Dermis blood vessel endothelial cell (primary cell): ENCODE results near the gene RUNX1. TPM values are rescaled to one million over a fixed set of nuclear protein-coding genes. Genes with fewer than 3 reads are reported as not detected.

ENCODE experiments used
- DNase-seq: peaks from one replicate; pipeline ENCODE4 v3.0.0; 2010
- total RNA-seq: library from RNA; depleted of rRNA; stranded (reverse); fragments of >200 nt; gene quantifications from 2 replicates; pipeline ENCODE4 v1.2.3, GENCODE V29; 2014

The RUNX1 gene
- total RNA-seq, 1 donor from 2014 or later, result 1.7 TPM

DNA sequence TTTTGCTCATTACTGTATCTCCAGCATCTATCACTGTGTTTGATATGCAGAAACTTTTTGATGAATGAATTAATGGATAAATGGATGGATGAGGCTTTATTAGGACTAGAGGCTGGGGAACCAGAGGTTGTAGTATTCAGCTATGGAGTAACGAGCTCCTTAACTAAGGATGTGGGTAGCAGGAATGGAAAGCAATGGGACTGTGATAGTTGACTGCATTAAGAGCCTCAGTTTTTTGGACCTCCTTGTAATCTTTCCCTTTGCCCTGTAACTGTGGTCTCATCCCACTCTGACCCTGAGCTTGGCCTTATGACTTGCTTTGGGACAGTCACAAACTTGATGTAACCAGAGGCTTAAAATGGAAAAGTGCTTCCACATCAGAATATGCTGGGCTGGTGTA, 9.0 kb upstream of the RUNX1 start:
- no peak for DNase-seq

DNA sequence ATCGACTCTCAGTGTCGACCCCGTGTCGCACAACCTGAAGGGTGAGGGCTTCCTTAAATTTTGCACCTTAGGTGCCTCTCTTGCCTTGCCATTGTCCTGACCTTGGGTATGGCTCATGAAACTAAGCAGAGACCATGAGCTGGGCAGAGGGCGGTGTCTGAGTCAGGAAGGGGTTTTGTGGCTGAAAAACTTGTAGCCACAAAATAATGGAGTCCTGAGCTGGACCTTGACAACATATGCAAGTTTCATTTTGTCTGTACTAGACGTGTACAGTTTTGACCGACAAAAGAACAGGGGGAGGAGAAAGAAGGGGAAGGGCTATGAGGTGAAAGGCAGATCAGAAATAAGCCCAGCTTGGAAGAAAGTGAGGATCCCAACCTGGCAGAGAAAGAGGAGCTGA, 8.3 kb upstream of the RUNX1 start:
- no peak for DNase-seq

DNA sequence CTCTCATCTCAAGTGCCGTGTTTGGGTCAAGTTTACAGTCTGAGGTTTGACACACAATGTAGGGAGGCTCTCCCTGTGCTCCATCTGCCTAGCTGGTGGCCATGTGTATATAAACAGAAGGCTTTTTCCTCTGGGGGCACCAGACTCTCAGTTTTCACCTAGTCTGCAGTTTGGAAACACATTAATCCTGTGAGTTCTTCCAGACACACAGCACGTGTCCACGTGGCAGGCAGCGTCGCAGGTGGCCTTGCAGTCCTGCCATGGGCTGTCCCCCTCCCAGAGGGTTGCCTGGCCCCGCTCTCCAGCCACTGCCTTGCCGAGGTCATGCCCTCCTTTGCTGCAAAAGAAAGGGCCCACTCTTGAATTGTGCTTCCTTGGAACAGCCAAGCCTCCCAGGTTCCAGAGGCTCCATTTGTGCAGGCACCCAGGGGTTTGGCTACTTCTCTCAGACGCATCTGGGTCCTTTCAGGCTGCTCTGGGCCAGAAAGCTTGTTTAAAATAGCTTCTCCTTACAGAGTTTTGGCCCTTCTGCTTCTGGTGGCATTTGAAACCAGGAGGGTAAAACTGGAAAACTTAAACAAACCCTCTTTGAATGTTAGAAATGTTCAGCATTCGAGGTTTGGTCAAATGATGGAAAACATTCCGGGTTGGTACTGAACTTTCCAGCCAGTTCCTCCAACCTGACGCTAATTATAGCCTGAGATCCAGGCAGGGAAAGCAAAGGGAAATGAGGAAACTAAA, 4.4 kb upstream of the RUNX1 start:
- no peak for DNase-seq

DNA sequence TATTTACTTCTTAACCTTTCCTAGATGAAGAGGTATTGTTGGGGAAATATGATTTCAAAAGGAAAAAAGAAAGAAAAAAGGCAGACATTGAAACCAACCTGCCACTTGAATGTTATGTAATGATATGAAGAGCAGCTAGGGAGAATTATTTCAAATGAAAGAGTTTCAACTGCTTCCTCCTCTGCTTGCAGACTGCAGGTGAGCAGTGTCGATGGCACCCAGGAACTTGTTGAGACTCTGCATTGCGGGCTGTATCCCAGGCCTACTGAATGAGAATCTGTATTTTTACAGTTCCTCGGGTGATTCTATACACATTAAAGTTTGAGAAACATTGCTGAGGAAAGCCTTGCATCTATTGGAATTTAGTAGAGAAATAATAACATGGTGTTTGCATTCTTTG, 3.7 kb upstream of the RUNX1 start:
- no peak for DNase-seq

DNA sequence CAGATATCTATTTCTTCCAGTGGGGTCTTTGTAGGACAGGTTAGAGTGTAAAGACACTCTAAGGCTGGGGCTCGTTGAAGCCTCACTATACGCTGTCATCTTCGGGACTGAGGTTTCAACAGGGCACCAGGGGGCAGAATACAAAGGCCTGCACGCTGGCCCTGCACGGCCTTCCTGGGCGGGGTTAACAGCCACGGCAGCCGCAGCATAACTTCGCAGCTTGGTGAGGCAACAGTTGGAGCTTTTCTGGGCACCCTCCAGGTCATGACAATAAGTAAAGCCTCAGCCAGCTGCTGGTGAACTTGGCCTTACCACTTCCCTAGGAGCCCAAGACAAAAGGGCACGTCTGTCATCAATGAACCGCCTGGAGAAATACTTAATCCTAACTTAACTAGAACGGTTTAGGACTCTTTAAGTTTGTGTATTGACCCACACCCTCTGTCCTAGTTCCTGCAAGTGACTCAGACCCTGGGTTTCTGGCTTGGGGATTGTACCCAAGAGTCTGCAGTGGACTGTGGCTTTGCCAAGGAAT, 2.3 kb upstream of the RUNX1 start:
- DNase-seq, result peak; percentile 82

DNA sequence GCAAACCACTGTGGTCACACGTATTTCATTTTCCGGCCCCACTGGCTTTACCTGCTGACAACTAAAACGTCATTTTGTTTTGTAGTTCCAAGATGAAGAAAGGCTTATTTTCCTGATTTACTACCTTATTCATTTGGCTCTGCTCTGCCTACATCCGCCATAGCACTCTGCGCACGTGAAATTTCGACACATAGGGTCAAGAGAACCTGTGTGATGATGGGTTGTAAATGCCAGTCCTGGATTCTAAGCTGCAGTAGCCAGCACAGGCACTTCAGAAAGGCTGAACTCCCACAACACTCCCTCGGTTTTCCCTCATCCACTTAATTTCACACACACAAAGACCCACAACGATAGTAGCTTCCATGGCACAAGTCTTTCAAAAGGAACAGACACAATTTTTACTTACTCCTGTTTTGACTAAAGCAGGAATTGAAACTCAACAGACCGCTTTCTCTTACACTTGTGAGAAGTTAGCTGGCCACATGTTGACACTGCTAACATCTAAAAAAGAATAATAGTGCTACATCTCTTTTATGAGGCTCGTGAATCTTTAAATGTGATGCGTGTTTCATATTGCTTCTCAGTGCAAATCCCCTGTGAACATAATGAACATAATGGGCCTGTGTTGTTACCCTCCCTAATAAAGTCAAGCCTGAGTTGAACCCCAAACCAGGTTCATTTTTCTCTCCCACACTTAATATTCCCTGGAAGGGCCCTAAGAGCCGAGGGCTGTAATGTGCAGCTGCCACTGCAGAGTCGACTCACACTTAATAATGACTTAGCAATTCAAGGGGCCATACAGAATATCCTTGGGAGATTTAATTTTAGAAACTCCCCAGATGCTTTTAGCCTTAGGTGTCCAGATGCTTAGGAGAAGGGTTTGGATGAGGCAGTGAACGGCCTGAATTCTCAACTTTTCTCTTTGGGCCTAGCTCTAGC, 1.5 kb upstream of the RUNX1 start:
- DNase-seq, result no peak

DNA sequence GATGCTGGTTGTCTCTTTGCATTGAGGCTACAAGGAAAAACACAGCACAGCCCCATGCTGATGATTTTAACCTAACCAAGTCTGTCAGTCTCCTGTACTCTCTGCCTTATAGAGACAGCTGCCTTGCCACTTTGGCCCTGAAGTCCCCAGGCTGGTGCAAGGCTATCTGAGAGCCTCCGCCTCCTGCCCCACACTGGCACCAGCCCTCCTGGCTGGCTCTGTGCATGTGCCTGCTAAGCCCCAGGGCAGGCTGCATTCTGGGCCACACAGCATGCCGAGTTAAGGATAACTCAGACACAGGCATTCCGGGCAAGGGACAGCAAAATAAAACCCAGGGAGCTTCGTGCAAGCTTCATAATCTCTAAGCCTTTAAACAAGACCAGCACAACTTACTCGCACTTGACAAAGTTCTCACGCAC, 910 bp downstream of the RUNX1 start:
- no peak for DNase-seq

DNA sequence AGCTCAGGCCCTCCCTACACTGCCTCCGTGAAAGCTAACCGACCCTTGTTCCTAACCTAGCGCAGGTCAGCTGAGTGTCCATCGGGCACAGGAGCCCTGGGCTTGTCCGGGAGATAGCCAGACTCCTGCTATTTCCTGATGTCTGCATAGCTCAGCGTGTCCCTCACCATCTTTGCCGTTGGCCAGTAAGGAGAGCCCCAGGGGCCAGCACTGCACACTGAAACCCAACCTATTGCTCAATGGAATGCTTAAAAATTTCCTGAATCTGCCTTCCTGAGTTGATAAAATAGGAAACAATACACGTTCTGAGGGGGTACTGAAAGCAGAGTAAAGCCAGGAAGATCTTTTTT, 2.2 kb downstream of the RUNX1 start:
- no peak for DNase-seq

DNA sequence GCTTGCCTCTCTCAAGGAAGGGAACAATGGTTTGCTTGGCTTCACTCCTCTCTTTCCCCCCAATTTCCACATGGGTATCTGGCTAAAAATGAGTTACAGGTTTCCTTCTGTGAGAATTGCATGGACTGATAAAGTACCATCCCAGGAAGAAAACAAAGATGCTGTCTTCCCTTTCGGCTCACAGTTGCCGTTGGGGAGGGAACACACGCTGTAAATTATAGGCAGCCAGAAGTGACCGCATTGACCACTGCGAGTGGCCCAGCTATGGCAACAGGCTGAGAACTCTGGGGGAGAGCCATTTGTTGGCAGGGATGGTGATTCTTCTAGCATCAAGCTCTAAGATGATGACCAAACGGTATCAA, 2.9 kb downstream of the RUNX1 start:
- DNase-seq, result no peak

DNA sequence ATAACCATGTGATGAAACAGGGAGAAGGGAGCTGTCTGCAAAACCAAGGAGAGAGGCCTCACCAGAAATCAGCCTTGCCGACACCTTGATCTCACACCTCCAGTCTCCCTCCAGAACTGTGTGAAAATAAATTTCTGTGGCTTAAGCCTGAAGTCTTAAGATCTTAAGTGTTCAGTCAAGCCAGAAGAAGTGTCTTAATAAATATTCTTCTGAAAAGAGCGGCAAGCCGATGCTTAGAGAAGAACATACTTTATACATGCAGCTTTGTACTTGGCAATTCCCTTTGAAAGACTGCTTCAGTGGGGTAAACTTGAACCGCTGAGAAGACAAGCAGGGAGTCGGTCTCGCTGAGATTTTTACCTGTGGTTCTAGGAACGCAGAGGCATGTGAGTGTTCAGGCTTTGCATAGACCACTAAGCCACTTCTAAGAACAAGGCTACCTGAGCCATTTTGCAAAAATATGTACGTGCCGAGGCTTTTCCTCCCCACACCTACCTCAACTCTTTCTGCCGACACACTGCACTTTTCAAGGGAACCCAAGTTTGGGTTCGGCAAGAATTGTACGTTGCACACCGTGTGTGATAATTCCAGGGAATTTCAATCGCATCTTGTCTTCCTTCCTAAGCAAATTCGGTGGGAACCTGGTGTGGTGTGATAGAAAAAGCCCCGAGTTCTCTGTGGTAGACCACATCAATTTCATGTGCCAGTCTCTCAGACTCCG, 3.4 kb downstream of the RUNX1 start:
- no peak for DNase-seq

DNA sequence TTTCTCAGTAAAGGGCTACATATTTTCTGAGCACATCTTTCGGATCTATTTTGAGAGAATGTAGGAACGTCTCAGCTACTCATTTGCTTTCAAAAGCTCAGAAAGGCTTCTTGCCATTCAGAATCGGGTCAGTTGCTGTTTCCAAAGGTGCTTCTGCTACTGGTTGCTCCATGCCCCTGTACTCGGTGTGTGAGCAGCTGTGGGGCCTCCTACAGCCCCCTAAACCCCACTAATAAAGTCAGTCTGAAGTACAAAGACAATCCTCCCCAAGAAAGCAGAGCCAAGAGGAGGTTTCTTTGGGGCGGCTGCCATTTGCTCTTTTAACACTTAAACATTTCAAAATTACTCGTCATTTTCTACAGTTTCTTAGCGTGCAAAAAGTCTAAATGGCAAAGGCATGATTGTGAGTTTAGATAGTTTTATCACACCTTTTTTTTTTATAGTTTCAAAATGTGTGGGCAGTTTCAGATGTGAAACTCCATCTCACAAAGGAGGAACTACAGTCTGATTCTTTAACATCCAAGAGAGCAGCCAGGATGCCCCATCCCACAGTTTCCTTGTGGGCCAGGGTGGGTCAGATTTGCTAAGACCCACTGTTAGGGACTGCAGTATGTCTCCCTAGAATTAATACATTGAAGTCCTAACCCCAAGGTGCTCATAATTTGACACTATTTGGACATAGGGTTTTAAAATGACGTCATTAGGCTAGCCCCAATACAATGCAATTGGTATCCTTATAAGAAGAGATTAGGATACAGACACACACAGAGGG, 4.1 kb downstream of the RUNX1 start:
- DNase-seq, result no peak

DNA sequence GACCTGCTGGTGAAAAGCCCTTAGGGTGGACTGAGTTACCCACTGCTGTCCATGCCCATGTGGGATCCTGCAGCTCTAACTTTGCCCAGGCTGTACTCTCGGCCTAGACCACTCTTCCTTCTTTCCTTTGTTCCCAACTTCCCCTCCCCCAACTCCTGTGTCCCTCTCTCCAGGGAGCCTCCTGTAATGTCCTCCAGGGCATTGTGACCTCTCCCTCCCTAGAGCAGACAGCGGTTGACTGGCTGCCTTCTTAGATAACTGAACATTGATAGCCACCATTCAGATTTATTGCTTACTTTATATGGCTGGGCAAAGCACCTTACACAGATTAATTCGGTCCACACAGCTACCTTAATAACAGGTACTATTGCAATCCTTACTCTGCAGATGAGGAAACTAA, 5.0 kb downstream of the RUNX1 start:
- no peak for DNase-seq

DNA sequence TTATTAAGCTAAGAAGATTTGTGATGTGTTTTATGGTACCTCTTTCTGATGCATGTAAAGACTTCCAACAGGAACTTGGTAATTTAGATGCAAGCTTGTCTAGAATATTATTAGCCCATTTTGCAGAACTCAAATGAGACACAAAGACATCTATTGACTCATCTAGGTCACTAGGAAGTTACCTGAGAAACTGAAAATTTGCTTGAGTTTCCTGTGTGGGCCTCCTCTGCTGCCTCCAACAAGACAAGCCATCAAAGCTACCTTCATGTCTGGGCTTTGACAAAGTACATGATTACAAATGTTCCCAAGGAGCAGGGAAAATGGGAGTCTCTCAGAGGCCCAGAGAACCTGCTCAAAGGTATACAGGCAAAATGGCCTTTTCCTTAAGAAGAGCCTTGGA, 5.6 kb downstream of the RUNX1 start:
- no peak for DNase-seq

DNA sequence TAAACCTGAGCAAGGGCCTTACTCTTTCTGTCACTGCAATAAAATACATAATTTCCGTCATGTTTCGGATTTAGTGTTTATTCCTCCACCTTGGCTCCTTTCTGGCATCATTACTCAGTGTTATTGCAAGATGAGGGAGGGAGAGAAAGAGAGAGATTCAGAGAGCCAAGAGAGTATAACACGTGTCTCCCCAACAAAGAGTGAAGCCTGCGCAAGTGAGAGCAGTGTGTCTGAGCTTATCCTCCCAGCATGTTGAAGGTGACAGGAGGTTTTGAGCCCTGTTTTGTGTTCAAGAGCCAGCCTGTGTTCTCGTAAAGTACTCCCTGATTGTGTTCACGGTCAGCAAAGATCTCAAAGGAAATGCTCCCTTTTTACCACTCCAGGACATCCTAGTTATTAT, 6.3 kb downstream of the RUNX1 start:
- DNase-seq, result no peak

DNA sequence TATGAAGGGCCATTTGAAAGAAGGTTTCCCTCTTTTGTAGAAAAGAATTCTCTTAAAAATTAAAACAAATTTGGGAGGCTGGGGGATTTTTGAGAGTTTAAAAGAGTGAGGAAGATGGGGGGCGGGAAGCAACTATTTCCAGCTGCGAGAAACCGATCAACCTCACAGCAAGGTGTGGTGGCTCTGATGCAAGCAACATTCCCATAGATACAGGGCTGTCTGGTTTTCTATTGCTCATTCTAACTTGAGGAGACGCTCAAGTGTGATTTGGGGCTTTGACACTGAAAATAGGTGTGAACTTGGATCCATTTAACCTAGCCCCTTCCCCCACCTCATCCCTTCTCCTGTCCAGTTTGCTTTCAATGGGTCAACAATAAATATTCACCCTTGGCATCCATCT, 7.2 kb downstream of the RUNX1 start:
- no peak for DNase-seq

DNA sequence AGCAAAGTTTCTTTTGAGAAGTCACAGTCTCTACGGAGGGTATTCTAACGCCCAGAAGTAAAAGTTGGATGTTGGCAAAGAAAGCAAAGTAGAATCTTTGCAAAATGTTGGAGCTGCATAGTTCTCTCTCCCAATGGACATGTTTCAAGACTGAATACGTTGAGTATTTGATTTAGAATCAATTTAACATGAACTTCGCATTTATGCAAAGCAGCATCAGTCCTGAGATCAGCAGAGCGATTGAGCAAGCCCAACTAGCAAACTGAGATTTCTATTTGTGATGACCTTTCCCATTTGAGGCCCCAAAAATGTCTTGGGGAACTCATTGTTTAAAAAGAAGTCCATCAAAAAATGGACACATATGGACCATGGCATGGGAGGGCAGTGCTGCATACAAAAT, 8.0 kb downstream of the RUNX1 start:
- no peak for DNase-seq

DNA sequence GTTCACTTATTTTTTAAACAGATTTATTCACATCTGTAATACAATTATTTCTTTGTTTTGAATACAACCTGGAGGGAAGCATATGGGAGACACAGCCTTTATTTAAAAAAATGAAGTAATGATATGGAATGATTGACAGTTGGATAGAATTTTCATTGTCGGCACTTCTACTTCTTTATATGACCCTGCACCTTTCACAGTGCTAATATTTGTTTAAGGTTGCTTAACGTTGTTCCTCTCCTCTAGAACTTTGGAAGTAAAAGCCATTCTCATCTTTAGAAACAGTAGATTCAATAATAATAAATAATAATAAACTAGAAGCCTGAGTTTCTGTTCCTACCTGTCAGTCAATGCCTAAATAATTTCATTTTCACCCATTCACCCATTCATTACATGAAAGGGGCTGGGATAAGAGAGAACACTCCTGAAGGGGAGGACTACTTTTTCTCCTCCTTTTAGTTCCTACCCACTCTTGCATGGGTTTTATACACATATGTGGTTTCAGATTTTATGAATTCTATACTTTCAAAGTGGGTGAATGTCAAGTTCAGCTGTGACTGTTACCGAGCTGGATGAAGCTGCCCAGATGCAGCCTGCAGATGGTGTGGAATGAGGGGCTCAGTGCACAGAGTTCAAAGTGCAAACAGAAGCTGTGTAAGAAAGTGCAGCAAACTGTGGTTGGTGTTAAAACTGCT, 9.4 kb downstream of the RUNX1 start:
- no peak for DNase-seq

DNA sequence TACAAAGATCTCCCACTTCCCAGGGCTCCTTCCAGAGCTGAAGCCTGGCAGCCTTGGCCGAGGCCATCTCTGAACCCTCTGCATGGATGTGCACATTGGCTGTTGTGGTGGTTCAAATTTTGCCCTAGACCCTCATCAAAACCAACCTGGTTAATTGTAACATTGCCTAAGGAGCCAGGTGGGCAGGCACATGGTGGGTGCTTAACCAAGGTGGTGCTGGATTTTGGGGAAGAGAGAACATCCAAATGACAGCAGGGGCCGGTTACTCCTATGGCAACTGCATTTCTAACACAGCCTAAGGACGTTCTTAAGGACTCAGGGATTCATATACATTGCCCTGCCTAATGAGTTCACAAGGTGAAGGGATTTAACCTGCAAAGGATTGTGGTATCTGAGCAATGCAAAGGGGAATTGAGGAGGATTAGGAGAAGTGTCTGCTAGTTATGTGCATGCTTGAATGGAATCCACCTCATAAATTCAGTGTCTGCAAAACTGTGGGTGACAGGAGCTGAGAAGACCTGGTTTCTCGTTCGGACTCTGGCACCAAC, 10.3 kb downstream of the RUNX1 start:
- no peak for DNase-seq

DNA sequence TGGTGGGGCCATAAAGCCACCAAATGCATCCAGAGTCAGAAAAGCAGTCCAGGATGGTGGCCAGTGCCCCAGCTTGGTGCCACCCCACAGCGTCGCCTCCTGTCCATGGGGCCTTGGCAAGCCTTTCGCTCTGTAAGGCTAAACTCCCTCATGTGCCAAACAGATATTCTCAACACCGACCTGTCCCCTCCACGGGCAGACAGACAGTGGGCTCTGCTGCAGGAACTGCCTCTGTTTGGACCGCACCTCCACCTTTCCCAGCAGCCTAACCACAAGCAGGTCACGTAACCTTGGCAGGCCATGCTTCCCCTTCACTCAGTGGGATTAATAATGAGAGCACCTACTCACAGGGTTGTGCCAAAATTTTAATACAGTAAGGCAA, 11.7 kb downstream of the RUNX1 start:
- no peak for DNase-seq

DNA sequence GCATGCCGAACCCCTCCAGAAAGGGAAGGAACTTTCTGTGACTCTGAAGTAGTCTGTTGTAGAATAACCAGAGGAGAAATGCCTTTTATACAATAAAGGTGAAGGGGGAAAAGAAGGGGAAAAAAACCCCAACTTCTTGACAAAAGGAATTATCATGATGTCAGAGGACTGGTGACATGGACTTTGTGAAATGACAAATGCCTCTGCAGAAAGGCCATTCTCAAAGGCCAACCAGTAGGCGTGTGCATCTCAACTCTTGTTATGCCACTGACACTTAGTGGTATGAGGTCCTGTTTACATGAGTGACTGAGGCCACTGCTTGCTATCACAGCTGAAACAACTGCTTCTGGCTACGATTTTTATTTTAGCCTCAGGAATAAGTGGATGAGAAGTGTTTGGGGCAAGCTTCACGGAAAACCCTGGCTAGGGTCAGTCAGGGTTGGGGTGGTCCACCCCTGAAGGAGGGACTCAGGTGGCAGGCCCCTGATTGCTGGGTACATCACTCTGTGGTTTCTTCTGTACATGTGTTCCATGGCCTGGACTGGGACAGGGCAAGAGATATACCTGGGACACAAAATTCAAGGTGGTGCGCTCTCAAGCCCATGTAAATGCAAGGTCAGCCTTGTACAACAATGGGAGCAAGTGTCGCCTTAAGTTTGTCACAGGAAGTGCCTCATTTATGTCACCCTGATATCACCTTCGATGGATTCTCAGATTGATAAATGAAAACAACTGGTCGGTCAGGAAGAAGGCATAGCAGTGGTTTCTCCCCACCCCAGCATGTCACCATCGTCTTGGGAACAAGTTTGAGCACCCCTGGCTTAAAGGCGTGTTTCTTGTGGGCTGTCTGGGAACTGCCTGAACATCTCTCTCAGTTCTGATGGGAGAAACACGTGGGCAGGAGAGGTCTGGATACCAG, 12.4 kb downstream of the RUNX1 start:
- no peak for DNase-seq

DNA sequence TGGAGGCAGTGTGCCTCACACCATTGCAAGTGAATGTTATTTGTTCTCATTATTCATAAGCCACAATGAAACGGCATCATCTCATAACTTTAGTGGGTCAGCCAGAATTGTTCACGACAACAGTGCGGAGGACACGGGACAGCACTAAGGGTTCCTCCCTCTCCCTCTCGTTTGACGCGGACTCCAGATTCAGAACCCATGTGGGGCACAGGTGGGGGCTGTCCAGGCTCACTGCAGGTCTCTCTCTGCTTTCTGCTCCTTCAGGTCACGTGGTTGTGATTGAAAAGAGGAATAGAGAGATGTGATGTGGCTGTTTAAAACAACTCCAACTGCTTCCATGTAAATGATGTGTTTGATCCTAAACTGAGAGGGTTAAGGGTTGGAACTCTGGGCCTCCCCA, 13.5 kb downstream of the RUNX1 start:
- DNase-seq, result no peak
